Activated naive CD4-positive, alpha-beta T cell treated with anti-CD3 and anti-CD28 coated beads, Interleukin-2, amount 10 ng/mL, durations not matched to agents 7 days and 5 days (primary cell): ENCODE data around the gene HLA-C.
"Not testable (repeated sequence)": the region's sequence is repeated elsewhere in the genome, so short reads cannot be mapped to it uniquely, and the experiment has no call there.

Experiments
- CTCF ChIA-PET: fragments of 350-600 bp; sonication (Branson Sonifier 250); formaldehyde crosslinking; loops from one replicate; lab custom pipeline; 2021; ENCODE audit warnings: antibody characterized with exemption; lab: Charles Lee
- DNase-seq: peaks from one replicate; pipeline ENCODE4 v3.0.0-alpha.2; 2020
- H3K27ac Mint-ChIP-seq: one replicate; pipeline ENCODE4 v1.8.0; 2021; ENCODE audit warnings: mild to moderate bottlenecking, moderate library complexity, mixed read lengths
- H3K27me3 Mint-ChIP-seq: one replicate; pipeline ENCODE4 v1.8.0; 2021; ENCODE audit warnings: mild to moderate bottlenecking, mixed read lengths
- H3K36me3 Mint-ChIP-seq: one replicate; pipeline ENCODE4 v1.8.0; 2021; ENCODE audit warnings: mixed read lengths
- H3K4me1 Mint-ChIP-seq: one replicate; pipeline ENCODE4 v1.8.0; 2021; ENCODE audit warnings: mixed read lengths
- H3K4me3 Mint-ChIP-seq: one replicate; pipeline ENCODE4 v1.8.0; 2021; ENCODE audit warnings: mild to moderate bottlenecking, moderate library complexity, mixed read lengths
- H3K9me3 Mint-ChIP-seq: one replicate; pipeline ENCODE4 v1.8.0; 2021; ENCODE audit warnings: mixed read lengths

Gene HLA-C

GRCh38 chr6:31289788-31290187 is 17.9 kb upstream of the HLA-C start:
- Mint-ChIP-seq H3K4me3 (no peak overlapping the region), H3K27ac (no peak overlapping the region), H3K27me3 (peaks cover 13% of the 10 kb centered on the region), H3K4me1 (peaks cover 3% of the 10 kb centered on the region), H3K9me3 (no peaks in the 10 kb centered on the region), H3K36me3 (no peaks in the 10 kb centered on the region)
- no peak for DNase-seq
- CTCF ChIA-PET, result no interaction called here

- Mint-ChIP-seq H3K27ac (no peak overlapping the region), H3K4me3 (no peak overlapping the region), H3K36me3 (no peaks in the 10 kb centered on the region), H3K4me1 (peaks cover 3% of the 10 kb centered on the region), H3K27me3 (peaks cover 19% of the 10 kb centered on the region), H3K9me3 (no peaks in the 10 kb centered on the region)
- DNase-seq, result no peak
- CTCF ChIA-PET, result interaction anchor here (1.0 to 1.1 kb wide), 2 partner anchors 79 kb away, joined by 3 read pairs; no protein-coding TSS in a partner anchor
Measured at GRCh38 chr6:31287619-31288018, 15.7 kb upstream of the HLA-C start.

GRCh38 chr6:31285982-31286381 is 14.1 kb upstream of the HLA-C start:
- CTCF ChIA-PET, result interaction anchor here (0.9 to 1.0 kb wide), 2 partner anchors 9 to 81 kb away, joined by 4 to 5 read pairs; no protein-coding TSS in a partner anchor
- Mint-ChIP-seq H3K36me3 (no peaks in the 10 kb centered on the region), H3K4me3 (no peak overlapping the region), H3K27me3 (peaks cover 26% of the 10 kb centered on the region), H3K9me3 (peaks cover 4% of the 10 kb centered on the region), H3K27ac (no peak overlapping the region), H3K4me1 (peaks cover 3% of the 10 kb centered on the region)
- no peak for DNase-seq

- H3K4me3 Mint-ChIP-seq, result no peak overlapping the region
- no peaks in the 10 kb centered on the region for H3K36me3 Mint-ChIP-seq
- peaks cover 3% of the 10 kb centered on the region for H3K4me1 Mint-ChIP-seq
- CTCF ChIA-PET, result interaction anchor here (0.9 to 1.0 kb wide), 2 partner anchors 9 to 81 kb away, joined by 4 to 5 read pairs; no protein-coding TSS in a partner anchor
- no peak overlapping the region for H3K27ac Mint-ChIP-seq
- peaks cover 31% of the 10 kb centered on the region for H3K27me3 Mint-ChIP-seq
- peaks cover 4% of the 10 kb centered on the region for H3K9me3 Mint-ChIP-seq
- DNase-seq, result no peak
Measured at GRCh38 chr6:31285486-31285885, 13.6 kb upstream of the HLA-C start.

- H3K4me3 Mint-ChIP-seq, CTCF ChIA-PET, H3K9me3 Mint-ChIP-seq, DNase-seq, H3K36me3 Mint-ChIP-seq, H3K4me1 Mint-ChIP-seq, H3K27ac Mint-ChIP-seq: not testable (repeated sequence)
- peaks cover 55% of the 10 kb centered on the region for H3K27me3 Mint-ChIP-seq
Measured at GRCh38 chr6:31279647-31280046, 7.8 kb upstream of the HLA-C start.

- peaks cover 28% of the 10 kb centered on the region for H3K27me3 Mint-ChIP-seq
- no peaks in the 10 kb centered on the region for H3K9me3 Mint-ChIP-seq
- peak overlapping the region; percentile 93 for H3K4me3 Mint-ChIP-seq
- H3K4me1 Mint-ChIP-seq, result peaks cover 48% of the 10 kb centered on the region
- CTCF ChIA-PET, result interaction anchor here (1.0 to 1.6 kb wide), 2 partner anchors 94 to 103 kb away, joined by 3 to 8 read pairs; no protein-coding TSS in a partner anchor
- H3K27ac Mint-ChIP-seq, result peak overlapping the region; percentile 99
- DNase-seq, result peak; percentile 38
- H3K36me3 Mint-ChIP-seq, result peaks cover 36% of the 10 kb centered on the region
Measured at GRCh38 chr6:31272836-31273626, 1.1 kb upstream of the HLA-C start.

- DNase-seq, result no peak
- Mint-ChIP-seq H3K36me3 (peaks cover 42% of the 10 kb centered on the region), H3K27me3 (peaks cover 22% of the 10 kb centered on the region), H3K27ac (peak overlapping the region; percentile 99), H3K9me3 (no peaks in the 10 kb centered on the region), H3K4me1 (peaks cover 53% of the 10 kb centered on the region), H3K4me3 (peak overlapping the region; percentile 93)
- CTCF ChIA-PET, result interaction anchor here (1.0 to 1.6 kb wide), 2 partner anchors 95 to 104 kb away, joined by 3 to 8 read pairs; no protein-coding TSS in a partner anchor
Measured at GRCh38 chr6:31272436-31272835, 544 bp upstream of the HLA-C start.

- H3K36me3 Mint-ChIP-seq, result peaks cover 48% of the 10 kb centered on the region
- H3K27me3 Mint-ChIP-seq, result peaks cover 12% of the 10 kb centered on the region
- CTCF ChIA-PET, result no interaction called here
- H3K9me3 Mint-ChIP-seq, result no peaks in the 10 kb centered on the region
- H3K4me1 Mint-ChIP-seq, result peaks cover 55% of the 10 kb centered on the region
- H3K4me3 Mint-ChIP-seq, result peak overlapping the region; percentile 93
- peak overlapping the region; percentile 99 for H3K27ac Mint-ChIP-seq
- peak; percentile 89 for DNase-seq
Measured at GRCh38 chr6:31270788-31271640, 878 bp downstream of the HLA-C start.

- Mint-ChIP-seq H3K27me3 (peaks cover 3% of the 10 kb centered on the region), H3K4me1 (peaks cover 52% of the 10 kb centered on the region), H3K36me3 (peaks cover 48% of the 10 kb centered on the region), H3K27ac (peak overlapping the region; percentile 53), H3K4me3 (peak overlapping the region; percentile 55), H3K9me3 (peaks cover 4% of the 10 kb centered on the region)
- CTCF ChIA-PET, result interaction anchor here (0.9 to 1.0 kb wide), 2 partner anchors 17 to 72 kb away, joined by 3 read pairs; no protein-coding TSS in a partner anchor
- no peak for DNase-seq
Measured at GRCh38 chr6:31268836-31269235, 3.1 kb downstream of the HLA-C start.

- peak overlapping the region; percentile 55 for H3K4me3 Mint-ChIP-seq
- peaks cover 48% of the 10 kb centered on the region for H3K36me3 Mint-ChIP-seq
- H3K4me1 Mint-ChIP-seq, result peaks cover 49% of the 10 kb centered on the region
- CTCF ChIA-PET, result interaction anchor here (0.9 kb wide), 1 partner anchor 71 kb away, joined by 3 read pairs; no protein-coding TSS in a partner anchor
- no peak overlapping the region for H3K27ac Mint-ChIP-seq
- peaks cover 7% of the 10 kb centered on the region for H3K9me3 Mint-ChIP-seq
- DNase-seq, result no peak
- peaks cover 4% of the 10 kb centered on the region for H3K27me3 Mint-ChIP-seq
Measured at GRCh38 chr6:31268369-31268765, 3.5 kb downstream of the HLA-C start.

- Mint-ChIP-seq H3K36me3 (peaks cover 48% of the 10 kb centered on the region), H3K4me1 (peaks cover 43% of the 10 kb centered on the region), H3K4me3 (peak overlapping the region; percentile 11), H3K27ac (peak overlapping the region; percentile 40), H3K27me3 (peaks cover 8% of the 10 kb centered on the region), H3K9me3 (peaks cover 12% of the 10 kb centered on the region)
- CTCF ChIA-PET, result no interaction called here
- DNase-seq, result no peak
Measured at GRCh38 chr6:31267651-31268368, 4.1 kb downstream of the HLA-C start.

GRCh38 chr6:31266567-31267360 is 5.1 kb downstream of the HLA-C start:
- Mint-ChIP-seq H3K36me3 (peaks cover 49% of the 10 kb centered on the region), H3K4me1 (peaks cover 34% of the 10 kb centered on the region), H3K27me3 (peaks cover 10% of the 10 kb centered on the region), H3K27ac (no peak overlapping the region), H3K4me3 (no peak overlapping the region), H3K9me3 (peaks cover 21% of the 10 kb centered on the region)
- DNase-seq, result no peak
- CTCF ChIA-PET, result no interaction called here

GRCh38 chr6:31265926-31266325 is 6.0 kb downstream of the HLA-C start:
- Mint-ChIP-seq H3K4me3 (no peak overlapping the region), H3K27ac (no peak overlapping the region), H3K9me3 (peaks cover 27% of the 10 kb centered on the region), H3K36me3 (peaks cover 47% of the 10 kb centered on the region), H3K27me3 (peaks cover 9% of the 10 kb centered on the region), H3K4me1 (peaks cover 35% of the 10 kb centered on the region)
- CTCF ChIA-PET, result no interaction called here
- DNase-seq, result no peak
